DND-41 (cell line): ENCODE measurements around the gene TCEAL8.

Source experiments
- EZH2 ChIP-seq: IDR thresholded peaks from 3 replicates; pipeline ENCODE4 v1.6.1; 2012; ENCODE audit warnings: borderline replicate concordance, low read depth, mild to moderate bottlenecking, moderate library complexity, low read length, inconsistent platforms; ENCODE audit not compliant: severe bottlenecking
- TF ChIP-seq, protein P1 (sequence below): IDR thresholded peaks from 2 replicates; pipeline ENCODE4 v1.5.1; 2012; ENCODE audit warnings: borderline replicate concordance, low read length, moderate library complexity, mild to moderate bottlenecking; ENCODE audit not compliant: poor library complexity, severe bottlenecking; ENCODE audit errors: extremely low read depth

- no peak for TF ChIP-seq EZH2
- TF ChIP-seq, protein P1, sequence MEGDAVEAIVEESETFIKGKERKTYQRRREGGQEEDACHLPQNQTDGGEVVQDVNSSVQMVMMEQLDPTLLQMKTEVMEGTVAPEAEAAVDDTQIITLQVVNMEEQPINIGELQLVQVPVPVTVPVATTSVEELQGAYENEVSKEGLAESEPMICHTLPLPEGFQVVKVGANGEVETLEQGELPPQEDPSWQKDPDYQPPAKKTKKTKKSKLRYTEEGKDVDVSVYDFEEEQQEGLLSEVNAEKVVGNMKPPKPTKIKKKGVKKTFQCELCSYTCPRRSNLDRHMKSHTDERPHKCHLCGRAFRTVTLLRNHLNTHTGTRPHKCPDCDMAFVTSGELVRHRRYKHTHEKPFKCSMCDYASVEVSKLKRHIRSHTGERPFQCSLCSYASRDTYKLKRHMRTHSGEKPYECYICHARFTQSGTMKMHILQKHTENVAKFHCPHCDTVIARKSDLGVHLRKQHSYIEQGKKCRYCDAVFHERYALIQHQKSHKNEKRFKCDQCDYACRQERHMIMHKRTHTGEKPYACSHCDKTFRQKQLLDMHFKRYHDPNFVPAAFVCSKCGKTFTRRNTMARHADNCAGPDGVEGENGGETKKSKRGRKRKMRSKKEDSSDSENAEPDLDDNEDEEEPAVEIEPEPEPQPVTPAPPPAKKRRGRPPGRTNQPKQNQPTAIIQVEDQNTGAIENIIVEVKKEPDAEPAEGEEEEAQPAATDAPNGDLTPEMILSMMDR, result no peak
These were observed at the start of gene TCEAL8 for GRCh38 chrX:103254921-103255493.
